Left ventricle myocardium superior (tissue), 1 donor: Measurements from ENCODE around the gene MYH14. TPM values are rescaled to one million over a fixed set of nuclear protein-coding genes. Genes with fewer than 3 reads are reported as not detected.
"Not testable (repeated sequence)": the region's sequence is repeated elsewhere in the genome, so short reads cannot be mapped to it uniquely, and the experiment has no call there.

Source experiments
- ATAC-seq: fragments of 200-7000 bp; cut with Tn5 transposase; one replicate; pipeline ENCODE4 v1.9.1; 2020; ENCODE audit warnings: mild to moderate bottlenecking, moderate library complexity
- DNase-seq: peaks from one replicate; pipeline ENCODE4 v3.0.0-alpha.2; 2020
- intact Hi-C: fragments of 100-400 bp; cut with micrococcal nuclease; formaldehyde crosslinking; loops from one replicate; pipeline ENCODE4 v1.11.0; 2022
- total RNA-seq: library from RNA; stranded (reverse); fragmentation: NEBNext Ultra II Directional; extraction: Animal tissue kit (Norgen Biotek cat#: 25700); gene quantifications from one replicate; pipeline ENCODE4 v1.2.1, GENCODE V29; 2021
- donor health status: DM: no; HTN: yes; CAD: no; lungs with severe emphysema.

The MYH14 gene
- total RNA-seq, 1 donor from 2014 or later, result 131 TPM

DNA sequence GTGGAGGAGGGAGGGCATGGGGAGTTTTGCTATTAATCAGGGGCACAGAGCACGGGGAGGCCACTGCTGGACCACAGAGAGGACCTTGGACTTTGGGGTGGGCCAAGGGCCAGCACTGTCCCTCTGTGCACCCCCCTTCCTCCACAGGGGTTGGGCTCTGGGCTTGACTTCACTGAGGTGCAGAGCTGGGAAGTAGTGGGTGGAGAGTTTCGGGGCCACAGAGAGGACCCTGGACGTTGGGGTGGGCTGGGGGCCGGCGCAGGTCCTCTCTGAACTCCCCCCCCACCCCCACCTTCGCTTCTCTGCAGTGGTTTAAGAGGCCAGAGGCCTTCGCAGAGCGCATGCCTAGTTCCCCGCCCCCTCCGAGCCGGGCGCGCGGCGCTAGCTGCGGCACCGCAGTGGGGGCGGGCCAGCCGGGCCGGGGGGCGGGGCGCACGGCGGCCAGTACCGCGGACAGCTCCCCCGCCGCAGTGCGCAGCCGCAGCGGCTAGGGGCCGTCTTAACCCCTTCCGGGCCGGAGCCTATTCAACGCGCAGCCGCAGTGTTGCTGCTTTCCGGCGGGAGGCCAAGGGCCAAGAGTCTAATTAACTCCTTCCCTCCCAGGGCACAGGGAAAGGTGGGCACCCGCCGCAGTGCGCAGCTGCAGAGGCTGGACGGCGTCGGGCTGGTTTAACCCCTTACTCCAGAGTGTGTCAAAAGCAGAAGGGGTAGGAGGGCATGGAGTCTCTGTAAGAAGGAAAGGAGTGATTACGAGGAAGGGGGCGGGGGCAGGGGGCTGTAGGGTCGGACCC lies 122.1 kb downstream of the MYH14 start:
- intact Hi-C loops, result no loop called here
- peak; percentile 43 for ATAC-seq
- peak; percentile 83 for DNase-seq

- no peak for DNase-seq
- intact Hi-C loops, result no loop called here
- no peak for ATAC-seq
Measured at GRCh38 chr19:50326101-50326664, 122.8 kb downstream of the MYH14 start.

- intact Hi-C loops, result no loop called here
- ATAC-seq, result no peak
- DNase-seq, result no peak
Measured at GRCh38 chr19:50327013-50327412, 123.6 kb downstream of the MYH14 start.

- no peak for DNase-seq
- ATAC-seq, result no peak
- intact Hi-C loops, result no loop called here
Measured at GRCh38 chr19:50327461-50328223, 124.2 kb downstream of the MYH14 start.

GRCh38 chr19:50328224-50328872 lies 124.9 kb downstream of the MYH14 start:
- intact Hi-C loops, result no loop called here
- ATAC-seq (no peak), DNase-seq (no peak)

DNA sequence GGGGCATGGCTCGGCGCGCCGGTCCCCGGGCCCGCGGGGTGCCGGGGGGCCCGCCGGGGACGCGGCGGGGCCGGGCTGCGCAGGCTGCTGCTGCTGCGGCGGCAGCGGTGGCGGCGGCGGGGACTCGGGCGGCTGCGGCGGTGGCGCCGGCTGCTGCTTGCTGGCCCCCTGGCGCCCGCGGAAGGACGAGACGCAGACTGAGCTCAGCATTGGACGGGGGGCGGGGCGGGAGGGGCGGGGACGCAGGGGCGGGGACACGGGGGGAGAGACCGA lies 125.4 kb downstream of the MYH14 start:
- DNase-seq, result no peak
- intact Hi-C loops, result no loop called here
- ATAC-seq, result no peak

DNA sequence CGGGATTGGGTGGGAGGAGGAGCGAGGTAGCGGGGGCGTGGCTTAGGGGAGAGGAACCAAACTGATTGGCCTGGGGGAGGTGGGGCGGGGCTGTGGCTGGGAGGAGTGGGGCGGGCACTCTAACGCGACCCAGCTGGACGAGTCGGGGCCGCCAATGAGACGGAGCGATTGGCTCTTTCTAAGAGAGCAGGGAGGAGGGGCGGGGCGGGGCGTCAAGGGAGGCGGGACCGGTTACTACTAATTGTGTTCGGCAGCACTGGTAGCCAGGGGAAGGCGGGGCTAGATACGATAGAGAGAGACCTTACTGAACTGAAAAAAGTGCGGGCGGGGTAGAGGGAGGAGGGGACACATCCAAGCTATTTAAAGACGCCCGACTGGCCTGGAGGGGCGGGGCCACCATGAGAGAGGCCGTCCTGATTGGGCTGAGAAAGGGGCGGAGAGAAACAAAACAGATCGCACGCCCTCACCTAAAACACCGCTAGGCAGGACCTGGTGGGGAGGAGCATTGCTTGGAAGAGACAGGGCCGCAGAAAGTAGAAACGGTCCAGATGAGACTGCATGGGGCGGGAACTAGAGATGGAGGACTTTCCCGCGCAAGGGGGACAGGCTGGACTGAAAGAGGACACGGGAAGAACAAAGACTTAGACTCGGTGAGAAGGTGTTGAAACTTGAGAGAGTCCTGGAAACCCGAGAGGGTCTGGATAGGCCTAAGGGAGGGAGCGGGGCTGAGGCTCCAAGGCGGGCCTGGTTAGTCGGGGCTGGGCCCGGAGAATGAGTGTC lies 125.9 kb downstream of the MYH14 start, which contains the start of gene KCNC3:
TSS of gene KCNC3 (minus strand) at position 232 of the 780 bp plus-strand sequence. CDS start 295 bp downstream, outside the sequence.
- peak; percentile 79 for ATAC-seq
- intact Hi-C loops, result no loop called here
- peak; percentile 99 for DNase-seq

GRCh38 chr19:50329926-50330294 lies 126.5 kb downstream of the MYH14 start:
- ATAC-seq, DNase-seq, intact Hi-C loops: not testable (repeated sequence)

DNA sequence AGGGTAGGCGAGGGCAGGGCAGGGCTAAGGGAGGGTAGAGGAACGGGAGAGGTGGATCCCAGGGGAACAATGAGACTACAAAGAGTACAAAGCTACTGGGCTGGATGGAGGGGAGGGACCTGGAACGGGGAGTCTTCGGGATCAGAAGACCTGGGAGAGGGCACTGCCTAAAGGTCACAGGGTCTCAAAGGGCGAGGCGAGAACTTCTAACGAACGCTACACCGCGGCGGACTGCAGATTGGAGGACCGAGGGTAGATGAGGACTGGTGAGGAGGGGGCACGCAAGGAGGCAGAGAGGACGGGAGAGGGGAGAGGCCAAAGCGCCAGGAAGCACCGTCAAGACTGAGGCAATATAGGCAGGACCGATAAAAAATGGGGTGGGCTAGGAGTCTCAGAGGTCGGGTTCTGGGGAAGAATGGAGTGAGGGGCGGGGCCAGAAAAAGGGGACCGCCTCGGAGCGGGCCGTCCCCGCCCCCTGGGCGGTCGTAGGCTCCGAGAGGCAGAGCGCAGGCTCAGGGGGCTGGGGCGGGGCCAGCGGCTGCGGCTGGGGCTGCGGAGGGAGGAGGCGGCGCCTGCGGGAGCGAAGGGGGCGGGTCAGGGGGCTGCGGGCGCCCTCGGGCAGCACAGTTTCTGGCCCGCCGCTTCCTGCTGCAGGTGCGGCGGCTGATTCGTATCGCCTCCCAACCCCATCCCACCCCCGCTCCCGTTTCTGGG lies 127.1 kb downstream of the MYH14 start:
- peak; percentile 62 for ATAC-seq
- peak; percentile 92 for DNase-seq
- intact Hi-C loops, result no loop called here

- intact Hi-C loops, result no loop called here
- no peak for DNase-seq
- no peak for ATAC-seq
Measured at GRCh38 chr19:50331221-50331993, 128.0 kb downstream of the MYH14 start.

- DNase-seq, result no peak
- ATAC-seq, result no peak
- intact Hi-C loops, result no loop called here
Measured at GRCh38 chr19:50331994-50332243, 128.5 kb downstream of the MYH14 start.

GRCh38 chr19:50332244-50333038 lies 129.0 kb downstream of the MYH14 start:
- intact Hi-C loops, result no loop called here
- DNase-seq (no peak), ATAC-seq (no peak)

GRCh38 chr19:50333235-50333736 lies 129.9 kb downstream of the MYH14 start:
- peak; percentile 62 for ATAC-seq
- intact Hi-C loops, result no loop called here
- peak; percentile 93 for DNase-seq

- DNase-seq, result peak; percentile 91
- intact Hi-C loops, result no loop called here
Measured at GRCh38 chr19:50333737-50334617, 130.6 kb downstream of the MYH14 start.

GRCh38 chr19:50334741-50335421 lies 131.5 kb downstream of the MYH14 start:
- ATAC-seq, result no peak
- intact Hi-C loops, result no loop called here
- DNase-seq, result no peak

More at GRCh38 chr19:50333737-50334617, 130.6 kb downstream of the MYH14 start:
- peak; percentile 29 for ATAC-seq
